ENCODE measurements around the gene L1CAM.

GRCh38 chrX:153874366-153875125 is 11.4 kb downstream of the L1CAM start:
- TF ChIP-seq CTCF (IDR thresholded peaks at IDR 0.05) (no peak), POLR2A (IDR thresholded peaks at IDR 0.05) (no peak), EP300 (IDR thresholded peaks at IDR 0.05; ENCODE audit: low read depth) (no peak)
